Fibroblast of lung (primary cell): Measurements from ENCODE around the gene SLC37A1. TPM values are rescaled to one million over a fixed set of nuclear protein-coding genes. Genes with fewer than 3 reads are reported as not detected.

Experiments
- DNase-seq, 2 donors: peaks; one replicate each; pipeline versions ENCODE4 v3.0.0 to v3.0.0-alpha.2; 2010; ENCODE audit warnings: low read depth in 2 of 2
- H2AFZ ChIP-seq: 2 replicates; pipeline ENCODE4 v1.5.1; 2012; ENCODE audit warnings: low read length, control low read depth, inconsistent platforms
- H3K27ac ChIP-seq: 2 replicates; pipeline ENCODE4 v1.5.1; 2011; ENCODE audit warnings: low read length, control low read depth; ENCODE audit not compliant: insufficient read depth
- H3K27me3 ChIP-seq: 2 replicates; pipeline ENCODE4 v1.5.1; 2011; ENCODE audit warnings: mild to moderate bottlenecking, low read length; ENCODE audit not compliant: control insufficient read depth, insufficient read depth
- H3K36me3 ChIP-seq: 2 replicates; pipeline ENCODE4 v1.5.1; 2011; ENCODE audit warnings: low read length; ENCODE audit not compliant: control insufficient read depth, insufficient read depth
- H3K4me1 ChIP-seq: 2 replicates; pipeline ENCODE4 v1.5.1; 2011; ENCODE audit warnings: low read length; ENCODE audit not compliant: control insufficient read depth, insufficient read depth; ENCODE audit errors: extremely low read depth
- H3K4me2 ChIP-seq: 2 replicates; pipeline ENCODE4 v1.5.1; 2011; ENCODE audit warnings: low read length, control low read depth; ENCODE audit not compliant: insufficient read depth; ENCODE audit errors: extremely low read depth
- H3K4me3 ChIP-seq, 4 experiments: fragments of 200-600 bp in 1 of 4; sonication (generic) in 1 of 4; replicated peaks in 1 of 4; 2 replicates each; pipeline ENCODE4 v1.5.1; 2011 to 2016; ENCODE audit warnings: low read length in 4 of 4, low read depth in 3 of 4, mild to moderate bottlenecking in 3 of 4, control low read depth in 2 of 4, inconsistent platforms in 1 of 4, mixed read lengths in 1 of 4; ENCODE audit not compliant: insufficient read depth in 1 of 4; ENCODE audit errors: control extremely low read depth in 1 of 4
- H3K79me2 ChIP-seq: 2 replicates; pipeline ENCODE4 v1.5.1; 2012; ENCODE audit warnings: mild to moderate bottlenecking, low read length, inconsistent platforms; ENCODE audit not compliant: control insufficient read depth, insufficient read depth
- H3K9ac ChIP-seq: 2 replicates; pipeline ENCODE4 v1.5.1; 2011; ENCODE audit warnings: mild to moderate bottlenecking, low read length, control low read depth; ENCODE audit not compliant: insufficient read depth
- H3K9me3 ChIP-seq: 2 replicates; pipeline ENCODE4 v1.5.1; 2012; ENCODE audit warnings: low read depth, low read length; ENCODE audit not compliant: control insufficient read depth, insufficient read depth
- H4K20me1 ChIP-seq: 2 replicates; pipeline ENCODE4 v1.5.1; 2011; ENCODE audit warnings: low read length; ENCODE audit not compliant: control insufficient read depth, insufficient read depth; ENCODE audit errors: extremely low read depth
- EZH2 ChIP-seq: IDR thresholded peaks from 2 replicates; pipeline ENCODE4 v1.5.1; 2012; ENCODE audit warnings: low read length, control low read depth, mild to moderate bottlenecking; ENCODE audit errors: missing control alignments
- polyA plus RNA-seq, 2 donors: library from polyadenylated mRNA; depleted of rRNA in 1 of 2; stranded (reverse) in 1 of 2; unstranded in 1 of 2; fragments of >200 nt; gene quantifications; 2 replicates each; pipeline ENCODE4 v1.2.1, GENCODE V29; 2011 to 2012; ENCODE audit warnings: missing spikeins in 1 of 2
- total RNA-seq: library from RNA; depleted of rRNA; stranded (reverse); fragments of >200 nt; gene quantifications from 2 replicates; pipeline ENCODE4 v1.2.1, GENCODE V29; 2014
- TF ChIP-seq, protein P1 (sequence below), 2 donors: IDR thresholded peaks in 1 of 2; conservative IDR thresholded peaks in 1 of 2; 1 replicate in 1 of 2; 2 replicates in 1 of 2; pipeline ENCODE4 v1.5.1; 2011 to 2012; ENCODE audit warnings: low read length in 2 of 2, control low read depth in 1 of 2, inconsistent platforms in 1 of 2, low read depth in 1 of 2, mild to moderate bottlenecking in 1 of 2

The SLC37A1 gene
- total and polyA plus RNA-seq, 2 donors (not counting 1 experiment from before 2014, with no cell fraction given) = 0.42 to 6.4 TPM

DNA sequence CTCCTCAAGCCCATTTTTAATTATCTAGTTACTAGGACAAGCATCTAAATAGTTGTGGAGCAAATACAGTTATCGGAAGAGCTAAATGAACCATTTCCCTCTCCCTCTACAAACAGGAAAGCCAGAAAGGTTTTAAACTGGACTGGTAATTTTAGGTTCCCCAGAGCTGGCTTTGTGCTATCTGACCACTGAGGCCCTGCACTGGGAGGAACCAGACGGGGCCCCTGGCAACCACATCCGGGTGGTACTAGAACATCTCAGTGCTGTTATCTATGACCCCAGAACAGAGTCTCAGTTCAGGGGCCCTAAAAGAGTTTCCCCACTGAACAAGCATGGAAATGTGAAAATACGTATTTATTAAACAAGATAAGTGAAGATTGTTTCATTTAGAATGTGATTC is 9.9 kb upstream of the SLC37A1 start:
- no peak overlapping the region for H3K4me2 ChIP-seq
- peaks cover 2% of the 10 kb centered on the region for H3K27me3 ChIP-seq
- H3K27ac ChIP-seq = no peak overlapping the region
- H3K9ac ChIP-seq = no peak overlapping the region
- no peaks in the 10 kb centered on the region for H3K36me3 ChIP-seq
- H3K4me1 ChIP-seq = no peaks in the 10 kb centered on the region
- DNase-seq = no peak
- TF ChIP-seq EZH2 = no peak
- TF ChIP-seq, protein P1, sequence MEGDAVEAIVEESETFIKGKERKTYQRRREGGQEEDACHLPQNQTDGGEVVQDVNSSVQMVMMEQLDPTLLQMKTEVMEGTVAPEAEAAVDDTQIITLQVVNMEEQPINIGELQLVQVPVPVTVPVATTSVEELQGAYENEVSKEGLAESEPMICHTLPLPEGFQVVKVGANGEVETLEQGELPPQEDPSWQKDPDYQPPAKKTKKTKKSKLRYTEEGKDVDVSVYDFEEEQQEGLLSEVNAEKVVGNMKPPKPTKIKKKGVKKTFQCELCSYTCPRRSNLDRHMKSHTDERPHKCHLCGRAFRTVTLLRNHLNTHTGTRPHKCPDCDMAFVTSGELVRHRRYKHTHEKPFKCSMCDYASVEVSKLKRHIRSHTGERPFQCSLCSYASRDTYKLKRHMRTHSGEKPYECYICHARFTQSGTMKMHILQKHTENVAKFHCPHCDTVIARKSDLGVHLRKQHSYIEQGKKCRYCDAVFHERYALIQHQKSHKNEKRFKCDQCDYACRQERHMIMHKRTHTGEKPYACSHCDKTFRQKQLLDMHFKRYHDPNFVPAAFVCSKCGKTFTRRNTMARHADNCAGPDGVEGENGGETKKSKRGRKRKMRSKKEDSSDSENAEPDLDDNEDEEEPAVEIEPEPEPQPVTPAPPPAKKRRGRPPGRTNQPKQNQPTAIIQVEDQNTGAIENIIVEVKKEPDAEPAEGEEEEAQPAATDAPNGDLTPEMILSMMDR (conservative IDR thresholded peaks at IDR 0.05 in 1 of 2, IDR thresholded peaks at IDR 0.05 in 1 of 2; ENCODE audit: low read depth in 1 of 2, low read length in 2 of 2) = no peak
- no peaks in the 10 kb centered on the region for H3K79me2 ChIP-seq
- H3K4me3 ChIP-seq = no peak overlapping the region
- no peaks in the 10 kb centered on the region for H4K20me1 ChIP-seq
- H2AFZ ChIP-seq = no peak overlapping the region
- no peaks in the 10 kb centered on the region for H3K9me3 ChIP-seq

DNA sequence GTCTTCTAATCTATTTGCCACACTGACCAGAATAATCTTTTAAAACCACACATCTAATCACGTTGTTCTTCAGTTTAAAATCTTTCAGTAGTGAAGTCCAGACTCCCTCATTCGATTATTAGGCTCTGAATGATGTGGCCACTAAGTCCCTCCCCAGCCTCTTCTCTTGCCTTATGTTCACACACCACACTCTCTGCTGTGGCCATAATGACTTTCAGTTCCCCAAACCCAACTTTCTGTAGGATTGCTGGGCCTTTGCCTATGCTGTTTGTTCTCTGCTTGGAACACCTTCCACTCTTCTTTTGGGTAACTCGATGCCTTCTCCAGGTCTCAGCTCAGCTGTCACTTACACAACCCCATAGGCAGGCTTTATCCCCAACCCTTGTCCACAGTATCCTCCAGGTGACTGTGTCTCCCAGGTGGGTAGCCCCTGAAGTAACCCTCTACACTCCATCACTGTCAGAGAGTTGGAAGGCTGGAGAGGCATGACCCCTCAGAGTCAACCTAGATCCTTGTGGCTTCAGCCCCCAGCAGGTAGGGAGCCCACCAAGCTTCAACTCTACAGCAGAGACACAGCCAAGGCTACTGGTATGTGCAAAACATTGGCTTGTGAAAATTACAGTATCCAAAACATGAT is 8.4 kb upstream of the SLC37A1 start:
- H3K9me3 ChIP-seq = no peaks in the 10 kb centered on the region
- no peaks in the 10 kb centered on the region for H4K20me1 ChIP-seq
- H3K9ac ChIP-seq = no peak overlapping the region
- no peak overlapping the region for H2AFZ ChIP-seq
- DNase-seq = no peak
- TF ChIP-seq, protein P1 (conservative IDR thresholded peaks at IDR 0.05 in 1 of 2, IDR thresholded peaks at IDR 0.05 in 1 of 2; ENCODE audit: low read depth in 1 of 2, low read length in 2 of 2) = no peak
- TF ChIP-seq EZH2 = no peak
- no peak overlapping the region for H3K4me2 ChIP-seq
- H3K4me1 ChIP-seq = no peaks in the 10 kb centered on the region
- H3K36me3 ChIP-seq = no peaks in the 10 kb centered on the region
- no peak overlapping the region for H3K4me3 ChIP-seq
- H3K79me2 ChIP-seq = no peaks in the 10 kb centered on the region
- peaks cover 2% of the 10 kb centered on the region for H3K27me3 ChIP-seq
- H3K27ac ChIP-seq = no peak overlapping the region

DNA sequence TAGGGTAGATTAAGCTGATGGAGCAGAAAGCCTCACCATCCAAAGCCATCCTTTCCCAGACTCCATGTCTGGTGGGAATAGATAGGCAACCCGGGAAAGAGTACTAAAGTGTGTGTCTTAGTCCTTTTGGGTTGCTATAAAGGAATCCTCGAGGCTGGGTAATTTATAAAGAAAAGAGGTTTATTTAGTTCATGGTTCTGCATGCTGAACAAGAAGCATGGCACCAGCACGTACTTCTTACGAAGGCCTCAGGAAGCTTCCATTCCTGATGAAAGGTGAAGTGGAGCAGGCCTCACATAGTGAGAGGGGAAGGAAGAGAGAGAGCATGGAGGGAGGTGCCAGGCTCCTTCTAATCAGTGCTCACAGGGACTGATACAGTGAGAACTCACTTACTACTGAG is 6.2 kb upstream of the SLC37A1 start:
- no peaks in the 10 kb centered on the region for H4K20me1 ChIP-seq
- H3K4me2 ChIP-seq = no peak overlapping the region
- no peaks in the 10 kb centered on the region for H3K9me3 ChIP-seq
- H3K79me2 ChIP-seq = no peaks in the 10 kb centered on the region
- no peak overlapping the region for H3K9ac ChIP-seq
- no peak overlapping the region for H3K4me3 ChIP-seq
- H3K36me3 ChIP-seq = no peaks in the 10 kb centered on the region
- H2AFZ ChIP-seq = no peak overlapping the region
- TF ChIP-seq, protein P1 (conservative IDR thresholded peaks at IDR 0.05 in 1 of 2, IDR thresholded peaks at IDR 0.05 in 1 of 2; ENCODE audit: low read depth in 1 of 2, low read length in 2 of 2) = no peak
- TF ChIP-seq EZH2 = no peak
- H3K4me1 ChIP-seq = no peaks in the 10 kb centered on the region
- peaks cover 2% of the 10 kb centered on the region for H3K27me3 ChIP-seq
- H3K27ac ChIP-seq = no peak overlapping the region
- DNase-seq = no peak
